CD4-positive, alpha-beta T cell treated with Interleukin-6 at 100 ng/mL for 8 hours (primary cell): Measurements from ENCODE around the gene CSH2.
"Not testable (repeated sequence)": the region's sequence is repeated elsewhere in the genome, so short reads cannot be mapped to it uniquely, and the experiment has no call there.

Experiments
- DNase-seq: peaks from one replicate; pipeline ENCODE4 v3.0.0-alpha.2; 2020; ENCODE audit warnings: mixed read lengths, low spot score

The CSH2 gene

DNA sequence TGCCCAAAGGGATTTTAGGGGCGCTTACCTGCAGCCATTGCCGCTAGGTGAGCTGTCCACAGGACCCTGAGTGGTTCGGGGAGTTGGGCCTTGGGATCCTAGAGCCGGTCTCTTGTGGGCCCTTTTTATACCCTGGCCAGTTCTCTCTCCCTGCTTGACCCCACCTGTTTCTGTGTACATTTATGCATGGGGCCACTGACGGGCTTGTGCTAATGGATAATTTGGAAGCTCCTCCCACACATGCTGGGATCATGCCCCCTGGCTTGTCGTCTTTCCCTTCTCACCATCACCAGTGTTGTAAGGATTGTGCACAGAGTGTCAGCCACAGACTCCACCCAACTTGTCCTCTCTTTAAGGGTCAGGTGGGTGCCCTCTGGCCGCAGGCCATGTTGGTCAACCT lies at the start of gene CSH2:
Gene CSH2, minus strand, starts transcription at position 101 of the 400 bp plus-strand sequence. Its CDS starts 63 bp downstream, at position 38.
- DNase-seq: not testable (repeated sequence)

GRCh38 chr17:63922402-63922801 lies 48.9 kb upstream of the CSH2 start:
- DNase-seq: not testable (repeated sequence)

- not testable (repeated sequence) for DNase-seq
Measured at GRCh38 chr17:63920779-63921178, 47.3 kb upstream of the CSH2 start.

- not testable (repeated sequence) for DNase-seq
Measured at GRCh38 chr17:63920050-63920449, 46.6 kb upstream of the CSH2 start.

DNA sequence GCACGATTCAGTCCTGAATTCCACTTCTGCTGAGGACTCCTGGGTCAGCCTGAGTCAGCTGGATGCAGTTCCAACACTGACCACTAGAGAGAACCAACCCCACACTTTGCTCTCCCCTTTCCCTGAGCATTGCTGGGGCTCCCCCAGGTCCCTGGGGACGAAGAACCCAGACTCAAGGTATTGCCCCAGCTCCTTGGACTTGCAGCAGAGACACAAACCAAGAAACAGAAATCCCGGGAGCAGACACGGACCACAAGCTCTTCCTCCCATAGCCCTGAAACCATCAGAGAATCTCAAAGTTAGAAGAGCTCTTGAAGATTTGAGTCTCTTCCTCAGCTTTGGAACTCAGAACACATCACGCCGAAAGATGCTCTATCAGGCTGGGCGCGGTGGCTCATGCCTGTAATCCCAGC lies 45.8 kb upstream of the CSH2 start:
- DNase-seq: peak; percentile 75

DNA sequence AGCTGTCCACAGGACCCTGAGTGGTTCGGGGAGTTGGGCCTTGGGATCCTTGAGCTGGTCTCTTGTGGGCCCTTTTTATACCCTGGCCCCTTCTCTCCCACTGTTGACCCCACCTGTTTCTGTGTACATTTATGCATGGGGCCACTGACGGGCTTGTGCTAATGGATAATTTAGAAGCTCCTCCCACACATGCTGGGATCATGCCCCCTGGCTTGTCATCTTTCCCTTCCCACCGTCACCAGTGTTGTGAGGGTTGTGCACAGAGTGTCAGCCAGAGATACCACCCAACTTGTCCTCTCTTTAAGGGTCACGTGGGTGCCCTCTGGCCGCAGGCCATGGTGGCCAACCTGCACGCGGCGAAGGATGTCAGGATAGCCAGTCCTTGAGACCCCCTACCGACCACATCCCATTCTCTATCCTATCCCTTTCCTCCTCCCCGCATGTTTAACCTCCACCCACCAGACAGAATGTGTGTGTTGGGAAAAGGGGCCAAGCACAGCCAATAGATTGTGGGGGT lies 45.4 kb upstream of the CSH2 start, which contains the start of gene GH1:
Gene GH1, minus strand, starts transcription at position 51 of the 517 bp plus-strand sequence. CDS start 63 bp downstream, outside the sequence.
- not testable (repeated sequence) for DNase-seq

DNA sequence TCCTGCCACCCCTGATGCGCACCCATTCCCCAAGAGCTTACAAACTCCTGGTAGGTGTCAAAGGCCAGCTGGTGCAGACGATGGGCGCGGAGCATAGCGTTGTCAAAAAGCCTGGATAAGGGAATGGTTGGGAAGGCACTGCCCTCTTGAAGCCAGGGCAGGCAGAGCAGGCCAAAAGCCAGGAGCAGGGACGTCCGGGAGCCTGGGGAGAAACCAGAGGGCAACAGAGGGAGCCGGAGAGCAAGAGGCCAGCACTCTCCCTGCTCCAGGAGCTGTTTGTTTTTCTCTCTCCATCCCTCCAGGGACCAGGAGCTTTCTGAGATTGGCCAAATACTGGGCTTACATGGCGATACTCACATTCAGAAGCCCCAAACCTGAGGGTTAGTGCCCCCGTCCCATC lies 44.8 kb upstream of the CSH2 start:
- DNase-seq: no peak

DNA sequence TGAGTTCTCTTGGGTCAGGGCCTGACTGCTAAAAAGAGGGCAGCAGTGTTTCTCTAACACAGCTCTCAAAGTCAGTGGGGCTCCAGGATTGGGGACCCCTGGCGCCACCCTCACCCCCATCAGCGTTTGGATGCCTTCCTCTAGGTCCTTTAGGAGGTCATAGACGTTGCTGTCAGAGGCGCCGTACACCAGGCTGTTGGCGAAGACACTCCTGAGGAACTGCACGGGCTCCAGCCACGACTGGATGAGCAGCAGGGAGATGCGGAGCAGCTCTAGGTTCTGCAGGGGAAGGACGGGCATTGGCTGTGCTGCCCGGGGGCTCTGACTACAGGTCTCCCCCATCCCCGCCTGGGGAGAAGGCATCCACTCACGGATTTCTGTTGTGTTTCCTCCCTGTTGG lies 44.2 kb upstream of the CSH2 start:
- DNase-seq: no peak

DNA sequence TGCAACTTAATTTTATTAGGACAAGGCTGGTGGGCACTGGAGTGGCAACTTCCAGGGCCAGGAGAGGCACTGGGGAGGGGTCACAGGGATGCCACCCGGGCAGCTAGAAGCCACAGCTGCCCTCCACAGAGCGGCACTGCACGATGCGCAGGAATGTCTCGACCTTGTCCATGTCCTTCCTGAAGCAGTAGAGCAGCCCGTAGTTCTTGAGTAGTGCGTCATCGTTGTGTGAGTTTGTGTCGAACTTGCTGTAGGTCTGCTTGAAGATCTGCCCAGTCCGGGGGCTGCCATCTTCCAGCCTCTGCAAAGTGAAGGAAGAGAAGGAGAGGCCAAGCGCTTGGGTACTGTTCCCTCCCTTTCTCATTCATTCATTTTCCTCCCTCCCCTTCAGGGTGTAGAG lies 43.7 kb upstream of the CSH2 start:
- not testable (repeated sequence) for DNase-seq

GRCh38 chr17:63916566-63917185 lies 43.2 kb upstream of the CSH2 start:
- no peak for DNase-seq

- not testable (repeated sequence) for DNase-seq
Measured at GRCh38 chr17:63915753-63916152, 42.3 kb upstream of the CSH2 start.

- no peak for DNase-seq
Measured at GRCh38 chr17:63914471-63914870, 41.0 kb upstream of the CSH2 start.

DNA sequence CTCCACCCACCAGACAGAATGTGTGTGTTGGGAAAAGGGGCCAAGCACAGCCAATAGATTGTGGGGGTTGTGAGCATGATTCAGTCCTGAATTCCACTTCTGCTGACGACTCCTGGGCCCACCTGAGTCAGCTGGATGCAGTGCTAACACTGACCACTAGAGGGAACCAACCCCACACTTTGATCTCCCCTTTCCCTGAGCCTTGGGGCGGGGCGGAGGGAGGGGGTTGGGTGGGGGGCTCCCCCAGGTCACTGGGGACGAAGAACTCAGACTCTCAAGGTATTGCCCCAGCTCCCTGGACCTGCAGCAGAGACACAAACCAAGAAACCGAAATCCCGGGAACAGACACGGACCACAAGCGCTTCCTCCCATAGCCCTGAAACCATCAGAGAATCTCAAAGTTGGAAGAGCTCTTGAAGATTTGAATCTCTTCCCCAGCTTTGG lies 38.2 kb upstream of the CSH2 start:
- peak; percentile 33 for DNase-seq

DNA sequence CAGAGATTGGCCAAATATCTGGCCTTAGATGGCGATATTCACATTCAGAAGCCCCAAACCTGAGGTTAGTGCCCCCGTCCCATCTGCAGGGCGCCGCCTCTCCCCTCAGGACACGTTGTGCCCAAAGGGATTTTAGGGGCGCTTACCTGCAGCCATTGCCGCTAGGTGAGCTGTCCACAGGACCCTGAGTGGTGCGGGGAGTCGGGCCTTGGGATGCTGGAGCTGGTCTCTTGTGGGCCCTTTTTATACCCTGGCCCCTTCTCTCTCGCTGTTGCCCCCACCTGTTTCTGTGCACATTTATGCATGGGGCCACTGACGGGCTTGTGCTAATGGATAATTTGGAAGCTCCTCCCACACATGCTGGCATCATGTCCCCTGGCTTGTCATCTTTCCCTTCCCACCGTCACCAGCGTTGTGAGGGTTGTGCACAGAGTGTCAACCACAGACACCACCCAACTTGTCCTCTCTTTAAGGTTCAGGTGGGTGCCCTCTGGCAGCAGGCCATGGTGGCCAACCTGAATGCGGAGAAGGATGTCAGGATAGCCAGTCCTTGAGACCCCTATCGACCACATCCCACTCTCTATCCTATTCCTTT lies 37.7 kb upstream of the CSH2 start, which contains the start of gene CSHL1:
Gene CSHL1, minus strand, starts transcription at position 218 of the 595 bp plus-strand sequence. Its CDS starts 62 bp downstream, at position 156.
- no peak for DNase-seq

- DNase-seq: no peak
Measured at GRCh38 chr17:63910096-63910495, 36.6 kb upstream of the CSH2 start.

- not testable (repeated sequence) for DNase-seq
Measured at GRCh38 chr17:63909586-63909985, 36.1 kb upstream of the CSH2 start.

- DNase-seq: not testable (repeated sequence)
Measured at GRCh38 chr17:63907161-63907778, 33.8 kb upstream of the CSH2 start.

DNA sequence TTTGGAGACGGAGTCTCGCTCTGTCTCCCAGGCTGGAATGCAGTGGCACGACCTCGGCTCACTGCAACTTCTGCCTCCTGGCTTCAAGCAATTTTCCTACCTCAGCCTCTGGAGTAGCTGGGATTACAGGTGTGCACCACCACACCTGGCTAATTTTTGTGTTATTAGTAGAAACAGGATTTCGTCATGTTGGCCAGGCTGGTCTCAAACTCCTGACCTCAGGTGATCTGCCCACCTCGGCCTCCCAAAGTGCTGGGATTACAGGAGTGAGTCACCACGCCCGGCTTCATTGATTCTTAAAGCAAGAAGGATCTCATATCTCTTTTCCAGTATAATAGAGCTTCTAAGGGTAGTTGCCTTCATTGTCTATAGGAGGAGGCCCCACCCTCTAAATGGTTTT lies 31.3 kb upstream of the CSH2 start:
- DNase-seq: not testable (repeated sequence)

- not testable (repeated sequence) for DNase-seq
Measured at GRCh38 chr17:63903787-63904201, 30.3 kb upstream of the CSH2 start.

DNA sequence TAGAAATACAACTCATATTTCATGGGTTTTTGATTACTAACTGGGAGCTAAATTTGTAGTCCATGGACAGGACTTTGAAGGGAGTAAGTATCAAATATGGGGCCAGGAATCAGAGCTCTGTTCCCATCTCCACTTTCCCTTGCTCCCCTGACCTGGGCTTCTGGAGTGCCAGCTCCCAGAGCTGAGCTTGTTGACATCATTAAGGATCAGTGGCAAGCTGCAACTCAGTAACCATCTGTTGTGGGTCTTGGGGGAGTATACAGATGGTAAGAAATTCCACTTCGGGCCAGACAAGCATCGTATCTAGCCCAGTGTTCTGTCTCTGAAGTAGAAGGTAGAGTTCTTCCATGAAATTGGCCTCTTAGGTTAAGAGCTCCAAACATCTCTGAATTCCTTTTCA lies 28.5 kb upstream of the CSH2 start:
- DNase-seq: not testable (repeated sequence)

- DNase-seq: peak; percentile 37
Measured at GRCh38 chr17:63898899-63899798, 25.7 kb upstream of the CSH2 start.
